DND-41 (cell line): Measurements from ENCODE around the gene CFL1.
"Not testable (repeated sequence)": the region's sequence is repeated elsewhere in the genome, so short reads cannot be mapped to it uniquely, and the experiment has no call there.

ENCODE experiments used
- EZH2 ChIP-seq: IDR thresholded peaks from 3 replicates; pipeline ENCODE4 v1.6.1; 2012; ENCODE audit warnings: borderline replicate concordance, low read depth, mild to moderate bottlenecking, moderate library complexity, low read length, inconsistent platforms; ENCODE audit not compliant: severe bottlenecking
- TF ChIP-seq, protein P1 (sequence below): IDR thresholded peaks from 2 replicates; pipeline ENCODE4 v1.5.1; 2012; ENCODE audit warnings: borderline replicate concordance, low read length, moderate library complexity, mild to moderate bottlenecking; ENCODE audit not compliant: poor library complexity, severe bottlenecking; ENCODE audit errors: extremely low read depth

DNA sequence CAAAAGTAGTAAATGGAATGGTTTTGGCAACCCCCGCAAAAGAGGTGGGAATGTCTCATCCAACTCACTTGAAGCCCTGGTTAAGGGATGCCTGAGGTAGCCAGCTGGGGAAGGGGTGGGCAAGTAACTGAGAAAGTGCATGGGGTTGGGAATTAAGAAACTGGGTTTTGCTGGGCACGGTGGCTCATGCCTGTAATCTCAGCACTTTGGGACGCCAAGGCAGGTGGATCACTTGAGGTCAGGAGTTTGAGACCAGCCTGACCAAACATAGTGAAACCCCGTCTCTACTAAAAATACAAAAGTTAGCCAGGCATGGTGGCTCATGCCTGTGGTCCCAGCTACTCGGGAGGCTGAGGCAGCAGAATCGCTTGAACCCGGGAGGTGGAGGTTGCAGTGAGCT lies 9.3 kb downstream of the CFL1 start:
- TF ChIP-seq, protein P1, sequence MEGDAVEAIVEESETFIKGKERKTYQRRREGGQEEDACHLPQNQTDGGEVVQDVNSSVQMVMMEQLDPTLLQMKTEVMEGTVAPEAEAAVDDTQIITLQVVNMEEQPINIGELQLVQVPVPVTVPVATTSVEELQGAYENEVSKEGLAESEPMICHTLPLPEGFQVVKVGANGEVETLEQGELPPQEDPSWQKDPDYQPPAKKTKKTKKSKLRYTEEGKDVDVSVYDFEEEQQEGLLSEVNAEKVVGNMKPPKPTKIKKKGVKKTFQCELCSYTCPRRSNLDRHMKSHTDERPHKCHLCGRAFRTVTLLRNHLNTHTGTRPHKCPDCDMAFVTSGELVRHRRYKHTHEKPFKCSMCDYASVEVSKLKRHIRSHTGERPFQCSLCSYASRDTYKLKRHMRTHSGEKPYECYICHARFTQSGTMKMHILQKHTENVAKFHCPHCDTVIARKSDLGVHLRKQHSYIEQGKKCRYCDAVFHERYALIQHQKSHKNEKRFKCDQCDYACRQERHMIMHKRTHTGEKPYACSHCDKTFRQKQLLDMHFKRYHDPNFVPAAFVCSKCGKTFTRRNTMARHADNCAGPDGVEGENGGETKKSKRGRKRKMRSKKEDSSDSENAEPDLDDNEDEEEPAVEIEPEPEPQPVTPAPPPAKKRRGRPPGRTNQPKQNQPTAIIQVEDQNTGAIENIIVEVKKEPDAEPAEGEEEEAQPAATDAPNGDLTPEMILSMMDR, result not testable (repeated sequence)
- not testable (repeated sequence) for TF ChIP-seq EZH2
